Activated B cell treated with CpG ODN at 0.5 μM for 24 hours (primary cell): ENCODE data around the gene GDF2. TPM values are rescaled to one million over a fixed set of nuclear protein-coding genes. Genes with fewer than 3 reads are reported as not detected.
A peak's percentile ranks its signal among the peaks of the same experiment; 100 is the strongest.

Experiments
- ATAC-seq: fragments of 200-7000 bp; cut with Tn5 transposase; one replicate; pipeline ENCODE4 v1.10.0; 2021; ENCODE audit warnings: low read depth, mild to moderate bottlenecking, moderate library complexity
- CTCF ChIA-PET: fragments of 350-600 bp; sonication (Branson Sonifier 250); formaldehyde crosslinking; loops from one replicate; lab custom pipeline; 2021; ENCODE audit warnings: antibody characterized with exemption; lab: Charles Lee
- POLR2A ChIA-PET: fragments of 350-600 bp; sonication (Branson Sonifier 250); formaldehyde crosslinking; loops from one replicate; lab custom pipeline; 2021; ENCODE audit warnings: antibody characterized with exemption; lab: Charles Lee
- DNase-seq: peaks from one replicate; pipeline ENCODE4 v3.0.0; 2022
- H3K27ac Mint-ChIP-seq: one replicate; pipeline ENCODE4 v1.8.0; 2020; ENCODE audit warnings: mixed read lengths
- H3K27me3 Mint-ChIP-seq: one replicate; pipeline ENCODE4 v1.8.0; 2021; ENCODE audit warnings: mixed read lengths
- H3K36me3 Mint-ChIP-seq: one replicate; pipeline ENCODE4 v1.8.0; 2021; ENCODE audit warnings: low read depth, mixed read lengths
- H3K4me1 Mint-ChIP-seq: one replicate; pipeline ENCODE4 v1.8.0; 2021; ENCODE audit warnings: mixed read lengths
- H3K4me3 Mint-ChIP-seq: one replicate; pipeline ENCODE4 v1.8.0; 2020; ENCODE audit warnings: mild to moderate bottlenecking, mixed read lengths
- H3K9me3 Mint-ChIP-seq: one replicate; pipeline ENCODE4 v1.8.0; 2020; ENCODE audit warnings: mixed read lengths
- intact Hi-C: fragments of 100-400 bp; cut with micrococcal nuclease; formaldehyde crosslinking; loops from one replicate; pipeline ENCODE4 v1.15.1; 2024
- total RNA-seq: library from RNA; stranded (reverse); gene quantifications from 2 replicates; pipeline ENCODE4 v1.2.3, GENCODE V29; 2022
- TF ChIP-seq, protein P1 (sequence below): fragments of 200-600 bp; IDR thresholded peaks from one replicate; pipeline ENCODE4 v1.8.0; 2022; ENCODE audit warnings: antibody characterized with exemption, mild to moderate bottlenecking

The GDF2 gene
- total RNA-seq, 1 donor from 2014 or later: not detected

DNA sequence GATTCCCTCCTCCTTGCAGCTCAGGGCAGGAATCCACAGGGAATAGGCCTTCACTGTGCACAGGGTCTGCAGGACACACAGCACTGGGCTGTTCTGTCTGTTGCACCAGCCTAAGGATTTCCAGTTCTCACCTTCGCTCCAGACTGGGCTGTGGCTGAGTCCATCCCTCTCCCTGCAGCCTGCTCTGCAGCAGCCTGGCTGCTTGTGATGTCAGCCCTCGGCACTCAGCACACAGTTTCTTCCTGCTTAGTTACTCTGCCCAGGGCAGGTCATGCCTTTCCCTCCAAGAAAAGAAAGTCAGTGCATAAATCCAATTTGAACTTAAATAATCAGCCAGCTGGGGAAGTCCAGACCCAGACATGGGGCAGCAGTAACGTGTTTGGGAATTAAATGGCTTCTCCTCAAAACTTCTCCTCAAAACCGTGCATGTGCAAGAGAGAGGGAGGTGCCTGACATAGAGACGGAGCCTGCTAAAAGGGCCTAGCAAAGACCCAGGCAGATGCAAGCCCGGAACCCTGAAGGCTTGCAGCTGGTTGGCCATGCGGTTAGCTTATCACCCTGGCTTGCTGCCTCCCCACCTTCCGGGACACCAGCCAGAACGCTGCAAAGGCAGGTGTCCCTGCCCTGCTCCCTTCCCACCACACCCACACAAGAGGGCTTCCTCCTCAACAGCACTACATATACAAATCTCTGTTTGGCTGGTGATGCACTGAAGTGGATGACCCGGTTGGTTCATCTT is 10.9 kb upstream of the GDF2 start:
- H3K4me1 Mint-ChIP-seq: no peaks in the 10 kb centered on the region
- H3K9me3 Mint-ChIP-seq: no peaks in the 10 kb centered on the region
- CTCF ChIA-PET: interaction anchor here (0.6 to 4.7 kb wide), 12 partner anchors 13 to 318 kb away, joined by 3 to 70 read pairs (median 4); no protein-coding TSS in a partner anchor
- no peak overlapping the region for H3K4me3 Mint-ChIP-seq
- no peak for DNase-seq
- POLR2A ChIA-PET: no interaction called here
- TF ChIP-seq, protein P1, sequence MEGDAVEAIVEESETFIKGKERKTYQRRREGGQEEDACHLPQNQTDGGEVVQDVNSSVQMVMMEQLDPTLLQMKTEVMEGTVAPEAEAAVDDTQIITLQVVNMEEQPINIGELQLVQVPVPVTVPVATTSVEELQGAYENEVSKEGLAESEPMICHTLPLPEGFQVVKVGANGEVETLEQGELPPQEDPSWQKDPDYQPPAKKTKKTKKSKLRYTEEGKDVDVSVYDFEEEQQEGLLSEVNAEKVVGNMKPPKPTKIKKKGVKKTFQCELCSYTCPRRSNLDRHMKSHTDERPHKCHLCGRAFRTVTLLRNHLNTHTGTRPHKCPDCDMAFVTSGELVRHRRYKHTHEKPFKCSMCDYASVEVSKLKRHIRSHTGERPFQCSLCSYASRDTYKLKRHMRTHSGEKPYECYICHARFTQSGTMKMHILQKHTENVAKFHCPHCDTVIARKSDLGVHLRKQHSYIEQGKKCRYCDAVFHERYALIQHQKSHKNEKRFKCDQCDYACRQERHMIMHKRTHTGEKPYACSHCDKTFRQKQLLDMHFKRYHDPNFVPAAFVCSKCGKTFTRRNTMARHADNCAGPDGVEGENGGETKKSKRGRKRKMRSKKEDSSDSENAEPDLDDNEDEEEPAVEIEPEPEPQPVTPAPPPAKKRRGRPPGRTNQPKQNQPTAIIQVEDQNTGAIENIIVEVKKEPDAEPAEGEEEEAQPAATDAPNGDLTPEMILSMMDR: no peak
- H3K27me3 Mint-ChIP-seq: no peaks in the 10 kb centered on the region
- H3K36me3 Mint-ChIP-seq: no peaks in the 10 kb centered on the region
- intact Hi-C loops: no loop called here
- H3K27ac Mint-ChIP-seq: no peak overlapping the region
- no peak for ATAC-seq

- Mint-ChIP-seq H3K36me3 (no peaks in the 10 kb centered on the region), H3K4me1 (no peaks in the 10 kb centered on the region), H3K4me3 (no peak overlapping the region), H3K27me3 (no peaks in the 10 kb centered on the region), H3K27ac (no peak overlapping the region), H3K9me3 (no peaks in the 10 kb centered on the region)
- TF ChIP-seq, protein P1: peak; percentile 52
- ChIA-PET CTCF (interaction anchor here (0.6 to 4.7 kb wide), 13 partner anchors 12 to 319 kb away, joined by 3 to 70 read pairs (median 4); no protein-coding TSS in a partner anchor), POLR2A (no interaction called here)
- ATAC-seq: peak; percentile 84
- DNase-seq: peak; percentile 58
- intact Hi-C loops: loop anchor here (1.0 kb wide), 1 partner anchor 265 kb away; no protein-coding TSS in a partner anchor
Measured at GRCh38 chr10:47311932-47312662, 10.2 kb upstream of the GDF2 start.

GRCh38 chr10:47312663-47312995 is 9.6 kb upstream of the GDF2 start:
- ATAC-seq: no peak
- DNase-seq: no peak
- no peaks in the 10 kb centered on the region for H3K27me3 Mint-ChIP-seq
- no peak overlapping the region for H3K27ac Mint-ChIP-seq
- no peaks in the 10 kb centered on the region for H3K4me1 Mint-ChIP-seq
- H3K9me3 Mint-ChIP-seq: no peaks in the 10 kb centered on the region
- H3K4me3 Mint-ChIP-seq: no peak overlapping the region
- no peaks in the 10 kb centered on the region for H3K36me3 Mint-ChIP-seq
- POLR2A ChIA-PET: no interaction called here
- CTCF ChIA-PET: interaction anchor here (0.8 to 4.7 kb wide), 5 partner anchors 11 to 287 kb away, joined by 4 to 70 read pairs (median 5); no protein-coding TSS in a partner anchor
- TF ChIP-seq, protein P1: no peak
- intact Hi-C loops: loop anchor here (1.0 kb wide), 1 partner anchor 265 kb away; no protein-coding TSS in a partner anchor

DNA sequence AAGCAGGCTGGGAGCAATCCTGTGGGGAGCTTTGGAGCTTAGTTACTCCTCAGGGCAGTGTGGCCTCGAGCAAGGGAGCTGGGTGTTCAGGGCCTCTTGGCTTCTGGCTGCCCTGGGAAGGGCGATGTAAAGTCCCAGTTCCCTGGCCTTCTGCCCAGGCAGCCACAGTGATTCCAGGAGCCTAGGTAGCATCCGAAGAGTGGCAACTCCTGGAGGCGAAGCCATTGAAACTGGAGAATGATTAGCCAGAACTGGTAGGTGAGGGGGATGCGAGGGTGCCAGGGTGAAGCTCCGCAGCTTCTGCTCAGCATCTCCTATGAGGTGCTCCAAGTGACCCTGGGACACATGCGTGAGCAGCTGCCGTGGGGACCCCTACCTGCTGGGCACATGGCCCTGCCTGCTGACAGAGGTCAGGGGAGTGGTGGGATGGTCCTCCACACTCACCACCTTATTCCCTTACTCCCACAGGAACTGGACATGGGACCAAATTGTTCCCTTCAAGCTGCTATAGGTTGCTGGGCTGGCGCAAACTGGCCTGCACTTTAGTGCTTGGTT is 7.8 kb upstream of the GDF2 start:
- ChIA-PET POLR2A (no interaction called here), CTCF (interaction anchor here (0.6 to 4.7 kb wide), 3 partner anchors 267 to 289 kb away, joined by 3 to 53 read pairs (median 4); no protein-coding TSS in a partner anchor)
- DNase-seq: no peak
- H3K27me3 Mint-ChIP-seq: no peaks in the 10 kb centered on the region
- no peak overlapping the region for H3K4me3 Mint-ChIP-seq
- H3K27ac Mint-ChIP-seq: no peak overlapping the region
- H3K9me3 Mint-ChIP-seq: no peaks in the 10 kb centered on the region
- ATAC-seq: no peak
- intact Hi-C loops: no loop called here
- no peaks in the 10 kb centered on the region for H3K36me3 Mint-ChIP-seq
- no peaks in the 10 kb centered on the region for H3K4me1 Mint-ChIP-seq
- TF ChIP-seq, protein P1: no peak
